Measurements from ENCODE around the gene FAM78B.

Gene FAM78B

GRCh38 chr1:166120281-166120680 lies 46.5 kb downstream of the FAM78B start:
- DNase-seq (ENCODE audit: low spot score): no peak

- no peak for DNase-seq (ENCODE audit: low spot score)
Measured at GRCh38 chr1:166119471-166119965, 47.3 kb downstream of the FAM78B start.

GRCh38 chr1:166117776-166118175 lies 49.0 kb downstream of the FAM78B start:
- no peak for DNase-seq (ENCODE audit: low spot score)

- DNase-seq (ENCODE audit: low spot score): no peak
Measured at GRCh38 chr1:166116026-166116425, 50.8 kb downstream of the FAM78B start.

GRCh38 chr1:166114419-166114818 lies 52.4 kb downstream of the FAM78B start:
- DNase-seq (ENCODE audit: low spot score): no peak

- DNase-seq (ENCODE audit: low spot score): no peak
Measured at GRCh38 chr1:166113630-166114029, 53.2 kb downstream of the FAM78B start.

GRCh38 chr1:166113031-166113430 lies 53.8 kb downstream of the FAM78B start:
- DNase-seq (ENCODE audit: low spot score): no peak

GRCh38 chr1:166112425-166112824 lies 54.4 kb downstream of the FAM78B start:
- no peak for DNase-seq (ENCODE audit: low spot score)

GRCh38 chr1:166111430-166111829 lies 55.4 kb downstream of the FAM78B start:
- no peak for DNase-seq (ENCODE audit: low spot score)

GRCh38 chr1:166090244-166090643 lies 76.6 kb downstream of the FAM78B start:
- no peak for DNase-seq (ENCODE audit: low spot score)

- DNase-seq (ENCODE audit: low spot score): no peak
Measured at GRCh38 chr1:166089804-166090203, 77.0 kb downstream of the FAM78B start.

- no peak for DNase-seq (ENCODE audit: low spot score)
Measured at GRCh38 chr1:166088572-166088955, 78.2 kb downstream of the FAM78B start.

- DNase-seq (ENCODE audit: low spot score): no peak
Measured at GRCh38 chr1:166087734-166088571, 78.8 kb downstream of the FAM78B start.

- no peak for DNase-seq (ENCODE audit: low spot score)
Measured at GRCh38 chr1:166086113-166086883, 80.5 kb downstream of the FAM78B start.

GRCh38 chr1:166084613-166085012 lies 82.2 kb downstream of the FAM78B start:
- DNase-seq (ENCODE audit: low spot score): no peak

- no peak for DNase-seq (ENCODE audit: low spot score)
Measured at GRCh38 chr1:166083887-166084286, 82.9 kb downstream of the FAM78B start.

GRCh38 chr1:166082601-166083000 lies 84.2 kb downstream of the FAM78B start:
- DNase-seq (ENCODE audit: low spot score): no peak

- no peak for DNase-seq (ENCODE audit: low spot score)
Measured at GRCh38 chr1:166080967-166081870, 85.6 kb downstream of the FAM78B start.

GRCh38 chr1:166080277-166080966 lies 86.4 kb downstream of the FAM78B start:
- DNase-seq (ENCODE audit: low spot score): no peak

GRCh38 chr1:166079276-166079675 lies 87.5 kb downstream of the FAM78B start:
- DNase-seq (ENCODE audit: low spot score): no peak

GRCh38 chr1:166073489-166073888 lies 93.3 kb downstream of the FAM78B start:
- DNase-seq (ENCODE audit: low spot score): no peak

Measured in kidney tubule cell (primary cell).